ENCODE data around the gene CELA2B. TPM values are rescaled to one million over a fixed set of nuclear protein-coding genes. Genes with fewer than 3 reads are reported as not detected.

The CELA2B gene
- total and polyA plus RNA-seq, 2 donors (not counting 1 experiment from before 2014, with no cell fraction given) = not detected

GRCh38 chr1:15526021-15526489 is 50.2 kb downstream of the CELA2B start:
- peak overlapping the region; percentile 81 for H2AFZ ChIP-seq (ENCODE audit: insufficient read depth, low read depth, low read length, poor library complexity, severe bottlenecking)
- H3K36me3 ChIP-seq (replicated peaks in 1 of 2; ENCODE audit: control extremely low read depth in 1 of 2, control insufficient read depth in 1 of 2, extremely low read depth in 1 of 2, insufficient read depth in 2 of 2, low read length in 1 of 2) = no peaks in the 10 kb centered on the region
- H4K20me1 ChIP-seq (ENCODE audit: control insufficient read depth, insufficient read depth, low read length, poor library complexity, severe bottlenecking) = peaks cover 6% of the 10 kb centered on the region
- H3K4me3 Mint-ChIP-seq = peak overlapping the region; percentile 89
- H3K27ac Mint-ChIP-seq = peak overlapping the region; percentile 99
- H3K27me3 ChIP-seq (replicated peaks in 1 of 4; ENCODE audit: control extremely low read depth in 1 of 4, control insufficient read depth in 3 of 4, insufficient read depth in 4 of 4, low read length in 3 of 4) = no peaks in the 10 kb centered on the region
- peaks cover 60% of the 10 kb centered on the region for H3K4me1 Mint-ChIP-seq
- ChIA-PET POLR2A (interaction anchor here (0.7 to 0.8 kb wide), 2 partner anchors 93 to 861 kb away, joined by 3 read pairs; no protein-coding TSS in a partner anchor), CTCF (interaction anchor here (1.9 kb wide), 1 partner anchor 215 kb away, joined by 7 read pairs; no protein-coding TSS in a partner anchor)
- H3K9me3 Mint-ChIP-seq (ENCODE audit: insufficient read depth) = no peaks in the 10 kb centered on the region
- no peaks in the 10 kb centered on the region for H3K27me3 Mint-ChIP-seq
- TF ChIP-seq CTCF (IDR thresholded peaks at IDR 0.05) (no peak), EZH2 (IDR thresholded peaks at IDR 0.05; ENCODE audit: borderline replicate concordance, insufficient read depth, low read depth, low read length, poor library complexity, severe bottlenecking) (no peak)
- H3K4me3 ChIP-seq (ENCODE audit: control extremely low read depth in 1 of 5, extremely low read depth in 1 of 5, insufficient read depth in 1 of 5, low read depth in 2 of 5, low read length in 4 of 5) = peak overlapping the region; percentile 80 to 95 (median 86)
- peak overlapping the region; percentile 91 for H3K4me2 ChIP-seq (replicated peaks; ENCODE audit: low read depth, low read length, poor library complexity, severe bottlenecking)
- no peaks in the 10 kb centered on the region for H3K9me3 ChIP-seq (ENCODE audit: control extremely low read depth in 1 of 3, control insufficient read depth in 2 of 3, insufficient read depth in 1 of 3, low read length in 2 of 3)
- peaks cover 60% of the 10 kb centered on the region for H3K79me2 ChIP-seq (ENCODE audit: control insufficient read depth, insufficient read depth, low read length)
- DNase-seq = no peak
- peaks cover 28 to 34% of the 10 kb centered on the region in 2 donors for H3K4me1 ChIP-seq (ENCODE audit: control insufficient read depth in 2 of 2, insufficient read depth in 2 of 2, low read length in 2 of 2)
- intact Hi-C loops (cut with micrococcal nuclease) = loop anchor here (1.0 to 10.0 kb wide), 6 partner anchors 45 to 1119 kb away; partner anchors contain the start of genes CPLANE2, DDI2 and NECAP2
- ATAC-seq (ENCODE audit: low read depth) = no peak
- H3K27ac ChIP-seq (ENCODE audit: low read length in 2 of 2) = peak overlapping the region; percentile 99
- WGBS (ENCODE audit: insufficient coverage) = 0% methylated on average over 2 of the region's 9 CpGs
- peak overlapping the region; percentile 88 for H3K9ac ChIP-seq (ENCODE audit: low read length)
